Cerebellar nuclear complex (tissue), 1 donor: ENCODE data around the gene MGAT2.
A peak's percentile ranks its signal among the peaks of the same experiment; 100 is the strongest.
"Not testable (repeated sequence)": the region's sequence is repeated elsewhere in the genome, so short reads cannot be mapped to it uniquely, and the experiment has no call there.

Experiments used
- DNase-seq, 2 experiments: peaks; one replicate each; lab custom pipeline; 2025; lab: John Stamatoyannopoulos, UW

Gene MGAT2

DNA sequence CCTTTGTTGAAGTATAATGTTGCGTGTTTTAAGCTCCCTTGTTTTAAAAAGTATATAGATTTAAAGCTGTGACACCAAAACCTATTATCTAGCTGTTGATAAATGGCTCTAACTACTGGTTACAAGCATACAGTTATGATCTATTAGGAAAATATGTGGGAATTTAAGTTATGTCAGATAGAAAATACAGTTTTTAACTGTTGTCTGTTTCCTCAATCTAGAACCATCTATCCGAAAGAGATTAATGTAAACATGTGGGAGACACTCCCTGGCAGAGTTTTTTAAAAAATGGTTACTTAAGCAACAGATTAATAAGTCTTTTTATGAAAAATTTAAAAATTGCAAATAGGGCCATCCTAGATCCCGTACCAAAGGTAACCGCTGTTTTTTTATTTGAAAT is 8.3 kb upstream of the MGAT2 start:
- no peak for DNase-seq

GRCh38 chr14:49612671-49613070 is 7.9 kb upstream of the MGAT2 start:
- DNase-seq: no peak

GRCh38 chr14:49614196-49614595 is 6.4 kb upstream of the MGAT2 start:
- no peak for DNase-seq

DNA sequence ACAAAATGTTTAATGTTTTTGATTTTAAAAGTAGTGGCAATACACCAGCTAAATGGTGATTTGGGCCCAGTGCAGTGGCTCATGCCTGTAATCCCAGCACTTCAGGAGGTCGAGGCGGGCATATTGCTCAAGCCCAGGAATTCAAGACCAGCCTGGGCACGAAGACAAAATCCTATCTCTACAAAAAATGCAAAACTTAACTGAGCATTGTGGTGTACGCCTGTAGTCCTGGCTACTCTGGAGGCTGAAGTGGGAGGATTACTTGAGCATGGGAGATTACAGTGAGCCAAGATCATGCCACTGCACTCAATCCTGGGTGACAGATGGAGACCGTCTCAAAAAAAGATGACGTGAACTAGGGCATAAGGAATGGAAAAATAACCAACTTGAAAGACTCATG is 4.8 kb upstream of the MGAT2 start:
- no peak for DNase-seq

- no peak for DNase-seq
Measured at GRCh38 chr14:49617852-49618519, 2.6 kb upstream of the MGAT2 start.

GRCh38 chr14:49619273-49619672 is 1.3 kb upstream of the MGAT2 start:
- not testable (repeated sequence) for DNase-seq

- DNase-seq: no peak
Measured at GRCh38 chr14:49619730-49620129, 869 bp upstream of the MGAT2 start.

- DNase-seq: no peak
Measured at GRCh38 chr14:49621114-49621881, 699 bp downstream of the MGAT2 start.

DNA sequence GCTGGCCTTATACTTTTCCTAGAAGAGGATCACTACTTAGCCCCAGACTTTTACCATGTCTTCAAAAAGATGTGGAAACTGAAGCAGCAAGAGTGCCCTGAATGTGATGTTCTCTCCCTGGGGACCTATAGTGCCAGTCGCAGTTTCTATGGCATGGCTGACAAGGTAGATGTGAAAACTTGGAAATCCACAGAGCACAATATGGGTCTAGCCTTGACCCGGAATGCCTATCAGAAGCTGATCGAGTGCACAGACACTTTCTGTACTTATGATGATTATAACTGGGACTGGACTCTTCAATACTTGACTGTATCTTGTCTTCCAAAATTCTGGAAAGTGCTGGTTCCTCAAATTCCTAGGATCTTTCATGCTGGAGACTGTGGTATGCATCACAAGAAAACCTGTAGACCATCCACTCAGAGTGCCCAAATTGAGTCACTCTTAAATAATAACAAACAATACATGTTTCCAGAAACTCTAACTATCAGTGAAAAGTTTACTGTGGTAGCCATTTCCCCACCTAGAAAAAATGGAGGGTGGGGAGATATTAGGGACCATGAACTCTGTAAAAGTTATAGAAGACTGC is 1.5 kb downstream of the MGAT2 start:
- no peak for DNase-seq

GRCh38 chr14:49623387-49623786 is 2.8 kb downstream of the MGAT2 start:
- no peak for DNase-seq

DNA sequence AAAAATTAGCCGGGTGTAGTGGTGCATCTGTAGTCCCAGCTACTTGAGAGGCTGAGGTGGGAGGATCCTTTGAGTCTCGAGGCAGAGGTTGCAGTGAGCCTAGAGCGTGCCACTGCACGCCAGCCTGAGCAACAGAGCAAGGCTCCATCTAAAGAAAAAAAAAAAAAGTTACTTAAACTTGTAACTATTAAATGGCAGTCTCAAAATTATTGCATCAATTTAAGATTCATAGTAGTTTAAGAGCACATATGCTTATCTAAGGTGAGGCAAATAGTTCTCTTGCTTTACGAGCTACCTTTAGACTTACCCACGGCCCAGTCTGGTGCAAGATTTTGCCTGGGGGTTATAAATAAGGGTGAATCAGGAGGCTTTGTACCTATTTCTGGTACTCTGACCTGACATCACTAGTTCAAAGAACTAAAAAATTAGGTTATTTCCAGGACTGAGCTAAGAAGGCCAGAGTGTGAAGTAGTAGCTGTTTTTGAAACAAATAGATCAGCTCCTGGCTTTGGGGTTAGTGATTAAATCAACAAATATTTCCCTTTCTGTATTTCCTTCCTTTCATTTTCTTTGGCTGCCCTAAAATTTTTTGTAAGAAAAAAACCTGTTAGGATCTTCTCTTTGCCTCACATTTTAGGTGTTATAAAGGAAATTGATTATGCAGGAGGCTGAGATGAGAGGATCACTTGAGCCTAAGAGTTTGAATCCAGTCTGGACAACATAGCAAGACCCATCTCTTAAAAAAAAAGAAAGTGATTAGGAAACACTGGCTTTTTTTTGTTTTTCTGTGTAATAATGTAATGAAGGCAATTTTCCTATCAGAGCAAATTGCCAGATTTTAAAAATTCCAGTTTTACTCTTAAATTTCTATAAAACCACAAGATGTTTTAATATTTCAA is 3.6 kb downstream of the MGAT2 start:
- no peak for DNase-seq

DNA sequence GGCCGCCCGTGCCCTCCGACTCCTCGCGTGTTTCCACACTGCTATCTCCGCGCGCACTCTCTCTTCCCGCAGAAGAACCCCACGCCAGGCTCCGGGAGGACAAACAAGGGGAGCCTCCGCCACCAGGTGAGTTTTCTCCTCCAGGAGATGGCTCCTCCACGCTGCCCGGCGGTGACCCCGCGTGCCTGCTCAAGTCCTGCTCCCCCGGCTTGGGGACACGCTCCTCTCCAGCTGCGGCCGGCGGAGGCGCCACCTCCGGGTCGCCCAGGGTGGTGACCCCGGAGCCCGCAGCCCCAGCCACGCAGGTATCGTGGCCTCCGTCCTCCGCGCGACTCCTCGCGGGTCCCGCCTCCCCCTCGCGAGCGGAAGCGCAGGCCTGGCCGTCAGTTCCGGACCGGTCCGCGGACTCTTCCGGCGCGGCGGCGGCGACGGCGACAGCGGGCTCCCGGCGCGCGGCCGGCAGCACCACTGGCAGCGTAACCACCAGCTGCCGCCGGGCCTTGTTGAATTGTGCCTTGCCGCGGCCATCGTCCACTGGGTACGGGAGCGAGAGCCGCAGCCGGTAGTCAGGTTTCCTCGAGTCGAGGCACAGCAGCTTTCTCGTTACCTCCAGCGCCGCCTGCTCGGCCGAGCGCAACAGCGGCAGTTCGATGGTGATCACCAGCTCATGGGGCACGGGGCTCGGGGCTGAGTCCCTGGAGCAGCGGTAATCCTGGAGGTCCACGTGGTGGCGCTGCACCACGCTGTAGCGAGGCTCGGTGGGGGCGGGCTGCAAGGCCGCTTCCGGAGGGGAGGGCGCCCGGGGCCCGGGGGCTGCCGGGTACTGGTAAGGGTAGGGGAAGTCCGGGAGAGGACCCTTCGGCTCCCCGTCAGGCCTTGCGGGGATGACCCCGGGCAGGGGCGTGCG is 13.3 kb downstream of the MGAT2 start:
- peak; percentile 40 to 44 for DNase-seq

- DNase-seq: no peak
Measured at GRCh38 chr14:49634547-49635334, 14.1 kb downstream of the MGAT2 start, which contains the start of gene DNAAF2. Gene DNAAF2, minus strand, starts transcription at chr14:49635244. Its CDS starts 95 bp downstream, at chr14:49635149.

- no peak for DNase-seq
Measured at GRCh38 chr14:49636866-49637265, 16.3 kb downstream of the MGAT2 start.

DNA sequence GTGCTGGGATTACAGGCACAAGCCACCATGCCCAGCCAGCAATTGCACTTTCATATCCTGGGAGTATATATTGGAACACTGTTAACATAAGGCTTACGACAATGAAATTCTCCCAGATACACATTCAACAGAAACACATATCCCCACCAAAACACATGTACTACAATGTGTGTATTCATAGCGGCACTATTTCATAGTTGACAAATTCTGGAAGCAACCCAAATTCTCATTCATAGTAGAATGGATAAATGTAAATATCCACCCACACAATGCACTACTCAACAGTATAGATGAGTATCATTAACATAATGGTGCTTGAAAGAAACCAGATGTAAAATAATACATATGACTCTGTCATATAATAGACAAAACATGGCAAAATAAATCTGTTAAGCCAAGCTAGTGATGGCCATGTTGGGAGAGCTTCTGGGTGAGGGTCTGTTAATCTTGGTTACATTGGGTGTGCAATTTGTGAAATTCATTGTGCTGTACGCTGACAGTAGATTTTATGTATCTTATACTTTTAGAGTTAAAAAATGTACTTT is 17.0 kb downstream of the MGAT2 start:
- no peak for DNase-seq

GRCh38 chr14:49640540-49641417 is 20.2 kb downstream of the MGAT2 start:
- no peak for DNase-seq

GRCh38 chr14:49641697-49642129 is 21.1 kb downstream of the MGAT2 start:
- DNase-seq: no peak

- no peak for DNase-seq
Measured at GRCh38 chr14:49642163-49642562, 21.6 kb downstream of the MGAT2 start.

DNA sequence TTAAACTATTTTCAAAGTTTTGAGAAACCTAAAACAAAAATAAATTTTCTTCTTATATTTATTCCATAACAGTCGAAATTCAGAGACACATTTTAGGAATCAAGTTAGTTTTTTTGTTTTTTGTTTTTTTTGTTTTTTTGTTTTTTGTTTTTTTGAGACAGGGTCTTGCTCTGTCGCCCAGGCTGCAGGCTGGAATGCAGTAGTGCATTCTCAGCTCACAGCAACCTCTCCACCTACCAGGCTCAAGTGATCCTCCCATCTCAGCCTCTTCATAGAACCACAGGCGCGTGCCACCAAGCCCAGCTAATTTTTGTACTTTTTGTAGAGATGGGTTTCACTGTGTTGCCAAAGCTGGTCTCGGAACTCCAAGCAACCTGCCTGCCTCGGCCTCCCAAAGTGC is 32.9 kb downstream of the MGAT2 start:
- DNase-seq: no peak
